ENCODE measurements around the gene TWF1. TPM values are rescaled to one million over a fixed set of nuclear protein-coding genes. Genes with fewer than 3 reads are reported as not detected.

Gene TWF1
- total RNA-seq, 1 experiment from 2014 or later: 107 TPM

DNA sequence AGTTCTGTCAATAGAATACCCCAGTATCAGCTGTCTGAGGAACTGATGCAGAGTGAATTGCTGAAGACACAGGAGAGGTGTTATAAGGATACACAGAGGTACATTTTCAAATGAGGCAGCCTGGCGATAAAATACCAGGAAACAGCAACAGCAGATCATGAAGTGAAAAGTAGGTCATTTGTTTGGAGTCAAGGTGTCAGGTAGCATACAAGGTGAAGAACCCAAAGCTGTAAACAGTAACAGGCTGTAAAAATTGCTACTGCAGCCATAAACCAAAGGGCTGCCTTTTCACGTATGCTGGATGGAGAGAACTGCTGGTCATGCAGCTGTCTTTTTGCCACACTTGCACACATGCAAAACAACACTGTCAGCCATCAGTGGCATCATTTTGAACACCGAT, 9.3 kb upstream of the TWF1 start:
- BruUV-seq (replicated peaks): no TSS peak
- ChIA-PET POLR2A (ENCODE audit: low non-redundant PET) (no interaction called here), CTCF (no interaction called here)
- Histone ChIP-seq H3K27me3 (replicated peaks; ENCODE audit: insufficient read depth, low read depth, low read length, poor library complexity) (no peaks in the 10 kb centered on the region), H3K27ac (ENCODE audit: low read depth, low read length, poor library complexity, severe bottlenecking) (no peak overlapping the region), H3K4me1 (ENCODE audit: insufficient read depth, low read length, poor library complexity, severe bottlenecking) (no peaks in the 10 kb centered on the region), H3K36me3 (ENCODE audit: insufficient read depth, low read length, poor library complexity, severe bottlenecking) (no peaks in the 10 kb centered on the region), H3K9me3 (ENCODE audit: low read depth, low read length, poor library complexity, severe bottlenecking) (no peaks in the 10 kb centered on the region), H3K4me3 (ENCODE audit: low read depth, low read length, poor library complexity, severe bottlenecking) (no peak overlapping the region)
- intact Hi-C loops (cut with micrococcal nuclease; ENCODE audit: unreplicated experiment): no loop called here
- TF ChIP-seq, protein P1, sequence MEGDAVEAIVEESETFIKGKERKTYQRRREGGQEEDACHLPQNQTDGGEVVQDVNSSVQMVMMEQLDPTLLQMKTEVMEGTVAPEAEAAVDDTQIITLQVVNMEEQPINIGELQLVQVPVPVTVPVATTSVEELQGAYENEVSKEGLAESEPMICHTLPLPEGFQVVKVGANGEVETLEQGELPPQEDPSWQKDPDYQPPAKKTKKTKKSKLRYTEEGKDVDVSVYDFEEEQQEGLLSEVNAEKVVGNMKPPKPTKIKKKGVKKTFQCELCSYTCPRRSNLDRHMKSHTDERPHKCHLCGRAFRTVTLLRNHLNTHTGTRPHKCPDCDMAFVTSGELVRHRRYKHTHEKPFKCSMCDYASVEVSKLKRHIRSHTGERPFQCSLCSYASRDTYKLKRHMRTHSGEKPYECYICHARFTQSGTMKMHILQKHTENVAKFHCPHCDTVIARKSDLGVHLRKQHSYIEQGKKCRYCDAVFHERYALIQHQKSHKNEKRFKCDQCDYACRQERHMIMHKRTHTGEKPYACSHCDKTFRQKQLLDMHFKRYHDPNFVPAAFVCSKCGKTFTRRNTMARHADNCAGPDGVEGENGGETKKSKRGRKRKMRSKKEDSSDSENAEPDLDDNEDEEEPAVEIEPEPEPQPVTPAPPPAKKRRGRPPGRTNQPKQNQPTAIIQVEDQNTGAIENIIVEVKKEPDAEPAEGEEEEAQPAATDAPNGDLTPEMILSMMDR (conservative IDR thresholded peaks at IDR 0.05; ENCODE audit: low read depth, low read length): no peak
- no peak for TF ChIP-seq EZH2 (IDR thresholded peaks at IDR 0.05; ENCODE audit: borderline replicate concordance, low read depth, low read length, poor library complexity, severe bottlenecking)
- DNase-seq (ENCODE audit: low spot score): no peak

DNA sequence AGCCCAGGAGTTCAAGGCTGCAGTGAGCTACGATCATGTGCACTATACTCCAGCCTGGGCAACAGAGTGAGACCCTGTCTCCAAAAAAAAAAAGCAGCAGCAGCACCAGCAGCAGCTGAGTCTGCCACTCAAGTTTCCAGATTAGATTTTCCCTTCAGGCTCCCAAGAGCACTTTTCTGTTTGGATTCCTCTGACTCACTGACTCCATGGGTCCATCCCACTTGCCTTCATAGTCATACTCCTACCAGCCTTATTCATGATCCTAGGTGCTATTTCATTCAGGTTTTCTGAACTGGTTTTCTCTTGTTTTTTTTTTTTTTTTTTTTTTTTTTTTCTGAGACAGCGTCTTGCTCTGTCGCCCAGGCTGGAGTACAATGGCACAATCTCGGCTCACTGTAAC, 6.8 kb upstream of the TWF1 start:
- Histone ChIP-seq H3K36me3 (ENCODE audit: insufficient read depth, low read length, poor library complexity, severe bottlenecking) (no peaks in the 10 kb centered on the region), H3K4me1 (ENCODE audit: insufficient read depth, low read length, poor library complexity, severe bottlenecking) (no peaks in the 10 kb centered on the region), H3K27ac (ENCODE audit: low read depth, low read length, poor library complexity, severe bottlenecking) (no peak overlapping the region), H3K4me3 (ENCODE audit: low read depth, low read length, poor library complexity, severe bottlenecking) (no peak overlapping the region), H3K27me3 (replicated peaks; ENCODE audit: insufficient read depth, low read depth, low read length, poor library complexity) (no peaks in the 10 kb centered on the region), H3K9me3 (ENCODE audit: low read depth, low read length, poor library complexity, severe bottlenecking) (no peaks in the 10 kb centered on the region)
- no peak for TF ChIP-seq EZH2 (IDR thresholded peaks at IDR 0.05; ENCODE audit: borderline replicate concordance, low read depth, low read length, poor library complexity, severe bottlenecking)
- TF ChIP-seq, protein P1 (conservative IDR thresholded peaks at IDR 0.05; ENCODE audit: low read depth, low read length): no peak
- BruUV-seq (replicated peaks): no TSS peak
- intact Hi-C loops (cut with micrococcal nuclease; ENCODE audit: unreplicated experiment): no loop called here
- ChIA-PET POLR2A (ENCODE audit: low non-redundant PET) (no interaction called here), CTCF (no interaction called here)
- DNase-seq (ENCODE audit: low spot score): no peak

DNA sequence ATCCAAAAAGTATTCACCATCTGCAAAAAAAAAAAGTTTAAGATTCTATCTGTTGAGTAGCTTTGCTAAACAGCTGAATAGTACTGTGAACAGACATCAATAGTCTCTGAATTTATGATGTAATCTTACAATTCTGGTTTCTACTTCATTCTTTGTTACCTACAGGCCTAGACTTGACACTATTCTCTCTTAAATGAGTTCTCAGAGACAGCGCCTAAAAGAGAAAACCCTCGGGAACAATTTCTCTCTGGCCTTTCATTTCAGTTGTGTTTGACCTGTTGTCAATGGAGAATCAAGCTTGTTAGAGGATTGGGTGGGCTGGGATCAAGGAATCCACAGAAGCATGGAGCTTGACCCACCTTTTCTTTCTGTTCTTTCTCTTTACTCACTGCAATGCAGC, 5.9 kb upstream of the TWF1 start:
- DNase-seq (ENCODE audit: low spot score): no peak
- Histone ChIP-seq H3K36me3 (ENCODE audit: insufficient read depth, low read length, poor library complexity, severe bottlenecking) (no peaks in the 10 kb centered on the region), H3K27me3 (replicated peaks; ENCODE audit: insufficient read depth, low read depth, low read length, poor library complexity) (no peaks in the 10 kb centered on the region), H3K4me1 (ENCODE audit: insufficient read depth, low read length, poor library complexity, severe bottlenecking) (peaks cover 5% of the 10 kb centered on the region), H3K4me3 (ENCODE audit: low read depth, low read length, poor library complexity, severe bottlenecking) (no peak overlapping the region), H3K9me3 (ENCODE audit: low read depth, low read length, poor library complexity, severe bottlenecking) (no peaks in the 10 kb centered on the region), H3K27ac (ENCODE audit: low read depth, low read length, poor library complexity, severe bottlenecking) (no peak overlapping the region)
- CTCF ChIA-PET: no interaction called here
- BruUV-seq (replicated peaks): no TSS peak
- TF ChIP-seq, protein P1 (conservative IDR thresholded peaks at IDR 0.05; ENCODE audit: low read depth, low read length): no peak
- no peak for TF ChIP-seq EZH2 (IDR thresholded peaks at IDR 0.05; ENCODE audit: borderline replicate concordance, low read depth, low read length, poor library complexity, severe bottlenecking)
- POLR2A ChIA-PET (ENCODE audit: low non-redundant PET): no interaction called here
- intact Hi-C loops (cut with micrococcal nuclease; ENCODE audit: unreplicated experiment): no loop called here
